Osteoblast (primary cell): Measurements from ENCODE around the gene MPZL3. TPM values are rescaled to one million over a fixed set of nuclear protein-coding genes. Genes with fewer than 3 reads are reported as not detected.
A peak's percentile ranks its signal among the peaks of the same experiment; 100 is the strongest.

Experiments used
- DNase-seq: peaks from one replicate; pipeline ENCODE4 v3.0.0; 2011; ENCODE audit warnings: low spot score, mixed read lengths; ENCODE audit not compliant: insufficient read length; ENCODE audit errors: missing footprints
- H2AFZ ChIP-seq: 2 replicates; pipeline ENCODE4 v1.6.0; 2011; ENCODE audit warnings: mild to moderate bottlenecking, low read length
- H3K27ac ChIP-seq: 2 replicates; pipeline ENCODE4 v1.5.1; 2011; ENCODE audit warnings: mild to moderate bottlenecking, low read depth, low read length, moderate library complexity
- H3K27me3 ChIP-seq: 2 replicates; pipeline ENCODE4 v1.6.0; 2012; ENCODE audit warnings: mild to moderate bottlenecking, control low read depth, inconsistent platforms, low read length, moderate library complexity; ENCODE audit not compliant: insufficient read depth
- H3K36me3 ChIP-seq: 2 replicates; pipeline ENCODE4 v1.5.1; 2011; ENCODE audit warnings: mild to moderate bottlenecking, low read length, control low read depth, moderate library complexity; ENCODE audit not compliant: insufficient read depth
- H3K4me1 ChIP-seq: 2 replicates; pipeline ENCODE4 v1.5.1; 2011; ENCODE audit warnings: mild to moderate bottlenecking, low read length, control low read depth, moderate library complexity; ENCODE audit not compliant: insufficient read depth
- H3K4me2 ChIP-seq: 2 replicates; pipeline ENCODE4 v1.6.0; 2011; ENCODE audit warnings: mild to moderate bottlenecking, low read length; ENCODE audit not compliant: insufficient read depth
- H3K4me3 ChIP-seq: fragments of 200-600 bp; sonication (generic); 3 replicates; pipeline ENCODE4 v1.5.1; 2012; ENCODE audit warnings: mild to moderate bottlenecking, low read length, inconsistent platforms; ENCODE audit not compliant: insufficient read depth
- H3K79me2 ChIP-seq: 2 replicates; pipeline ENCODE4 v1.6.0; 2012; ENCODE audit warnings: mild to moderate bottlenecking, low read length, control low read depth, inconsistent platforms; ENCODE audit not compliant: insufficient read depth
- H3K9me3 ChIP-seq: 2 replicates; pipeline ENCODE4 v1.5.1; 2011; ENCODE audit warnings: low read depth, low read length, control low read depth
- H4K20me1 ChIP-seq: 2 replicates; pipeline ENCODE4 v1.6.0; 2012; ENCODE audit warnings: mild to moderate bottlenecking, low read length, control low read depth; ENCODE audit not compliant: insufficient read depth
- small RNA-seq: library from RNA; depleted of rRNA; stranded (forward); fragments of <200 nt; gene quantifications from one replicate; pipeline ENCODE3, GENCODE V24; 2012
- total RNA-seq: library from RNA; depleted of rRNA; stranded (reverse); fragments of >200 nt; gene quantifications from 2 replicates; pipeline ENCODE4 v1.2.3, GENCODE V29; 2012
- TF ChIP-seq, protein P1 (sequence below): IDR thresholded peaks from 2 replicates; pipeline ENCODE4 v1.5.1; 2011; ENCODE audit warnings: mild to moderate bottlenecking, low read depth, low read length, moderate library complexity; ENCODE audit errors: extremely low read depth

The MPZL3 gene
- total RNA-seq, 1 donor = 1.8 TPM

GRCh38 chr11:118180300-118180703, 71.9 kb downstream of the MPZL3 start:
- no peak overlapping the region for H3K4me2 ChIP-seq
- peaks cover 19% of the 10 kb centered on the region for H3K27me3 ChIP-seq
- H3K4me3 ChIP-seq = no peak overlapping the region
- H3K36me3 ChIP-seq = no peaks in the 10 kb centered on the region
- no peaks in the 10 kb centered on the region for H3K4me1 ChIP-seq
- TF ChIP-seq, protein P1, sequence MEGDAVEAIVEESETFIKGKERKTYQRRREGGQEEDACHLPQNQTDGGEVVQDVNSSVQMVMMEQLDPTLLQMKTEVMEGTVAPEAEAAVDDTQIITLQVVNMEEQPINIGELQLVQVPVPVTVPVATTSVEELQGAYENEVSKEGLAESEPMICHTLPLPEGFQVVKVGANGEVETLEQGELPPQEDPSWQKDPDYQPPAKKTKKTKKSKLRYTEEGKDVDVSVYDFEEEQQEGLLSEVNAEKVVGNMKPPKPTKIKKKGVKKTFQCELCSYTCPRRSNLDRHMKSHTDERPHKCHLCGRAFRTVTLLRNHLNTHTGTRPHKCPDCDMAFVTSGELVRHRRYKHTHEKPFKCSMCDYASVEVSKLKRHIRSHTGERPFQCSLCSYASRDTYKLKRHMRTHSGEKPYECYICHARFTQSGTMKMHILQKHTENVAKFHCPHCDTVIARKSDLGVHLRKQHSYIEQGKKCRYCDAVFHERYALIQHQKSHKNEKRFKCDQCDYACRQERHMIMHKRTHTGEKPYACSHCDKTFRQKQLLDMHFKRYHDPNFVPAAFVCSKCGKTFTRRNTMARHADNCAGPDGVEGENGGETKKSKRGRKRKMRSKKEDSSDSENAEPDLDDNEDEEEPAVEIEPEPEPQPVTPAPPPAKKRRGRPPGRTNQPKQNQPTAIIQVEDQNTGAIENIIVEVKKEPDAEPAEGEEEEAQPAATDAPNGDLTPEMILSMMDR = no peak
- H2AFZ ChIP-seq = peak overlapping the region; percentile 22
- H3K79me2 ChIP-seq = no peaks in the 10 kb centered on the region
- no peaks in the 10 kb centered on the region for H4K20me1 ChIP-seq
- H3K9me3 ChIP-seq = no peaks in the 10 kb centered on the region
- no peak overlapping the region for H3K27ac ChIP-seq
- DNase-seq = no peak

DNA sequence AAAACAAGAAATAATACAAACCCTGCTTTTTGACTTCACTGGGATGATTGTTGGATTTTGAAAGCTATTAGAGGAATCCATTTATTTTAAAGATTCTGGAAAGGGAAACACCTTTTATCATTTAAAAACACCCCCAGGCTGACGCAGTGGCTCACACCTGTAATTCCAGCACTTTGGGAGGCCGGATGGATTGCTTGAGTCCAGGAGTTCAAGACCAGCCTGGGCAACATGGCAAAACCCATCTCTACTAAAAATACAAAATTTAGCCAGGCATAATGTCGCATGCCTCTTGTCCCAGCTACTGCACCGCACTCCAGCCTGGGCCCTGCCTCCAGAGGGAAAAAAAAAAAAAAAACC, 75.4 kb downstream of the MPZL3 start:
- Histone ChIP-seq H3K4me2 (no peak overlapping the region), H3K9me3 (no peaks in the 10 kb centered on the region), H4K20me1 (no peaks in the 10 kb centered on the region), H2AFZ (no peak overlapping the region), H3K27me3 (peaks cover 34% of the 10 kb centered on the region), H3K36me3 (no peaks in the 10 kb centered on the region), H3K4me3 (no peak overlapping the region), H3K4me1 (no peaks in the 10 kb centered on the region), H3K27ac (no peak overlapping the region), H3K79me2 (no peaks in the 10 kb centered on the region)
- TF ChIP-seq, protein P1 = no peak
- DNase-seq = no peak

Small RNAs within 50 kb of the gene (small RNA-seq; reads per million reads assigned to genes)
- gene HSPE1P18 = not detected

Other genes starting within 250 kb of the MPZL3 start
- not detected in 2 replicates for gene TMPRSS4, start 175.3 kb downstream of the MPZL3 start, total RNA-seq
- not detected in 2 replicates for gene SMIM35, start 165.4 kb downstream of the MPZL3 start, total RNA-seq
- under 0.01 and 0.36 TPM in 2 replicates for gene SCN4B, start 99.5 kb downstream of the MPZL3 start, total RNA-seq
- not detected in 2 replicates for gene SCN2B, start 75.7 kb downstream of the MPZL3 start, total RNA-seq
- gene JAML, start 27.4 kb downstream of the MPZL3 start, total RNA-seq = not detected in 2 replicates
- gene MPZL2, start 11.9 kb upstream of the MPZL3 start, total RNA-seq = not detected in 2 replicates
- gene CD3E, start 52.4 kb upstream of the MPZL3 start, total RNA-seq = not detected in 2 replicates
- gene CD3D, start 90.3 kb upstream of the MPZL3 start, total RNA-seq = not detected in 2 replicates
- not detected in 2 replicates for gene CD3G, start 92.0 kb upstream of the MPZL3 start, total RNA-seq
- 63.0 and 63.4 TPM in 2 replicates for gene UBE4A, start 107.2 kb upstream of the MPZL3 start, total RNA-seq
- 25.3 and 31.1 TPM in 2 replicates for gene ATP5MG, start 149.2 kb upstream of the MPZL3 start, total RNA-seq
- gene KMT2A, start 184.1 kb upstream of the MPZL3 start, total RNA-seq = 38.4 and 49.5 TPM in 2 replicates